ENCODE results near the gene TMEM171.

The TMEM171 gene

GRCh38 chr5:73116506-73116905 is 3.9 kb upstream of the TMEM171 start (continued):
- TF ChIP-seq, protein P1, sequence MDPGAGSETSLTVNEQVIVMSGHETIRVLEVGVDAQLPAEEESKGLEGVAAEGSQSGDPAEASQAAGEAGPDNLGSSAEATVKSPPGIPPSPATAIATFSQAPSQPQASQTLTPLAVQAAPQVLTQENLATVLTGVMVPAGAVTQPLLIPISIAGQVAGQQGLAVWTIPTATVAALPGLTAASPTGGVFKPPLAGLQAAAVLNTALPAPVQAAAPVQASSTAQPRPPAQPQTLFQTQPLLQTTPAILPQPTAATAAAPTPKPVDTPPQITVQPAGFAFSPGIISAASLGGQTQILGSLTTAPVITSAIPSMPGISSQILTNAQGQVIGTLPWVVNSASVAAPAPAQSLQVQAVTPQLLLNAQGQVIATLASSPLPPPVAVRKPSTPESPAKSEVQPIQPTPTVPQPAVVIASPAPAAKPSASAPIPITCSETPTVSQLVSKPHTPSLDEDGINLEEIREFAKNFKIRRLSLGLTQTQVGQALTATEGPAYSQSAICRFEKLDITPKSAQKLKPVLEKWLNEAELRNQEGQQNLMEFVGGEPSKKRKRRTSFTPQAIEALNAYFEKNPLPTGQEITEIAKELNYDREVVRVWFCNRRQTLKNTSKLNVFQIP (CRISPR knock-in tag; IDR thresholded peaks at IDR 0.05; ENCODE audit: borderline replicate concordance, low read depth), result no peak
- TF ChIP-seq TOX (CRISPR knock-in tag; IDR thresholded peaks at IDR 0.05; ENCODE audit: borderline replicate concordance) (no peak), ZNF8 (CRISPR knock-in tag; IDR thresholded peaks at IDR 0.05) (no peak), ZC3H10 (CRISPR knock-in tag; IDR thresholded peaks at IDR 0.05) (no peak)

DNA sequence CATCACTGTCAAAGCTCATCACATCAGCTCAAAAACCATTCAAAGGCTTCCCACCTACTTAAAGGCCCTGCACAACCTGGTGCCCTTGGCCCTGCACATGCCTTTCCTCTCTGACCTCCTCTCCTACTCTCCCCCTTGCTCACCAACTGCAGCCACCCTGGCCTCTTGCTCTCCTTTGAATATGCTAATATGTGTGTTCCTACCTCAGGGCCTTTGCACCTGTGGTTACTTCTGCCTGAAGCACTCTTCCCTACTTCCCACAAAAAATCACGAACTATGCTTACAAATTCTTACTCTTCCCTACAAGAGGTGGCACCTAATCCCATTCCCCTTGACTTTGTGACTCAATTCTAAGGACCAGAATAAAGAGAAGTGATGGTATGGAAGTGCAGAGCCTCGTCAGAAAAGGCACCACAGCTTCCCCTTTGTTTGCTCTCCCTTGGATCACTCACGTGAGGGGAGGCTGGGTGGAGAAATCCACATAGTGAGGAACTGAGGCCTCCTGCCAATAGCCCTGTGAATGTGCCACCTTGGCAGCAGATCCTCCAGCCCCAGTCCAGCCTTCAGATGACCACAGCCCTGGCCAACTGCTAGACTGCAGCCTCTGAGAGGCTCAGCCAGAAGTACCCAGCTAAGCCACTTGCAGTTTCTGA is 3.2 kb upstream of the TMEM171 start:
- ATAC-seq, result no peak
- no peak for TF ChIP-seq ESRRG (CRISPR knock-in tag; IDR thresholded peaks at IDR 0.05)
- no peak for TF ChIP-seq CSRNP3 (CRISPR knock-in tag; IDR thresholded peaks at IDR 0.05)
- TF ChIP-seq ZFP30 (CRISPR knock-in tag; IDR thresholded peaks at IDR 0.05), result no peak
- no peak for TF ChIP-seq BACH2 (CRISPR knock-in tag; IDR thresholded peaks at IDR 0.05; ENCODE audit: borderline replicate concordance)
- no peak for TF ChIP-seq PATZ1 (CRISPR knock-in tag; IDR thresholded peaks at IDR 0.05; ENCODE audit: borderline replicate concordance)
- no peak for TF ChIP-seq ARNTL (CRISPR knock-in tag; IDR thresholded peaks at IDR 0.05; ENCODE audit: borderline replicate concordance, low read depth)
- TF ChIP-seq TCF4 (CRISPR knock-in tag; IDR thresholded peaks at IDR 0.05; ENCODE audit: borderline replicate concordance), result no peak
- TF ChIP-seq CSDC2 (CRISPR knock-in tag; IDR thresholded peaks at IDR 0.05), result no peak
- TF ChIP-seq ISL1 (CRISPR knock-in tag; IDR thresholded peaks at IDR 0.05), result no peak
- no peak for TF ChIP-seq PPARA (CRISPR knock-in tag; IDR thresholded peaks at IDR 0.05; ENCODE audit: borderline replicate concordance)
- TF ChIP-seq TOX (CRISPR knock-in tag; IDR thresholded peaks at IDR 0.05; ENCODE audit: borderline replicate concordance), result no peak
- no peak for TF ChIP-seq OSR1 (CRISPR knock-in tag; IDR thresholded peaks at IDR 0.05)

DNA sequence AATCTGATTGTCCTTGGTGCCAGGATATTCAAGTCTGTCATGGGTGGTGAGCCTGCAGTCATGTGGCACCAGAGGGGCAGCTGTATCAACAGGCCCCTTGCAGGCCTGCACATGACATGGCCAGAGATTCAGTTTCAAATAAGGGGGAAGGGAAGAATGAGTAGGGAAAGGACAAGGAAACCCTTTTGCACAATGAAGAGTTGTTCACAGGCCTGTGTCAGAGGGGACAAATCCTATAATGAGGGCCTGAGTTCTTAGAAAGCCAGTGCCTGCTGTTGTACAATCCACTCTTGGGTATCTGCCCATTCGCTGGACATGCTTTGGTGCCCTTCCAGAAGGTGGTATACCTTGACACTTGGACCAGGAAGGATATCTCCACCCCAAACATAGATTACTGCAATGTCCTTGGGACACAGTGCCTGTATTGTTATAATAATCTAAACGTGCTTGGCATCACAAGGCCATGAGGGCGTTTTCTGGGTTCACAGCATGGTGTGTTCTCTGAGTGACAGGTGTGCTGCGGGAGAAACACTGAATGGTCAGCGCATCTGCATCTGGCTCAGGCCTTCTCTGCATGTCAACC is 1.9 kb upstream of the TMEM171 start:
- TF ChIP-seq CSDC2 (CRISPR knock-in tag; IDR thresholded peaks at IDR 0.05) (no peak), ZNF8 (CRISPR knock-in tag; IDR thresholded peaks at IDR 0.05) (no peak), ARNTL (CRISPR knock-in tag; IDR thresholded peaks at IDR 0.05; ENCODE audit: borderline replicate concordance, low read depth) (no peak), TCF4 (CRISPR knock-in tag; IDR thresholded peaks at IDR 0.05; ENCODE audit: borderline replicate concordance) (no peak), PPARA (CRISPR knock-in tag; IDR thresholded peaks at IDR 0.05; ENCODE audit: borderline replicate concordance) (no peak), TSHZ2 (CRISPR knock-in tag; IDR thresholded peaks at IDR 0.05) (no peak), SNAI2 (CRISPR knock-in tag; IDR thresholded peaks at IDR 0.05) (no peak), ZC3H10 (CRISPR knock-in tag; IDR thresholded peaks at IDR 0.05) (no peak), ESRRG (CRISPR knock-in tag; IDR thresholded peaks at IDR 0.05) (no peak), RARB (CRISPR knock-in tag; IDR thresholded peaks at IDR 0.05) (no peak), CSRNP3 (CRISPR knock-in tag; IDR thresholded peaks at IDR 0.05) (no peak), ZFP3 (CRISPR knock-in tag; IDR thresholded peaks at IDR 0.05) (no peak), ZFP30 (CRISPR knock-in tag; IDR thresholded peaks at IDR 0.05) (no peak), PATZ1 (CRISPR knock-in tag; IDR thresholded peaks at IDR 0.05; ENCODE audit: borderline replicate concordance) (no peak)
- TF ChIP-seq, protein P1 (CRISPR knock-in tag; IDR thresholded peaks at IDR 0.05; ENCODE audit: borderline replicate concordance, low read depth), result no peak

More for the DNA sequence above, 1.9 kb upstream of the TMEM171 start:
- ATAC-seq, result no peak
